Aortic smooth muscle cell (primary cell): ENCODE data around the gene ZNF24. TPM values are rescaled to one million over a fixed set of nuclear protein-coding genes. Genes with fewer than 3 reads are reported as not detected.

Source experiments
- total RNA-seq: library from RNA; depleted of rRNA; stranded (reverse); fragments of >200 nt; gene quantifications from 2 replicates; pipeline ENCODE4 v1.2.3, GENCODE V29; 2014

Gene ZNF24
- total RNA-seq, result 27.5 and 28.3 TPM in 2 replicates

DNA sequence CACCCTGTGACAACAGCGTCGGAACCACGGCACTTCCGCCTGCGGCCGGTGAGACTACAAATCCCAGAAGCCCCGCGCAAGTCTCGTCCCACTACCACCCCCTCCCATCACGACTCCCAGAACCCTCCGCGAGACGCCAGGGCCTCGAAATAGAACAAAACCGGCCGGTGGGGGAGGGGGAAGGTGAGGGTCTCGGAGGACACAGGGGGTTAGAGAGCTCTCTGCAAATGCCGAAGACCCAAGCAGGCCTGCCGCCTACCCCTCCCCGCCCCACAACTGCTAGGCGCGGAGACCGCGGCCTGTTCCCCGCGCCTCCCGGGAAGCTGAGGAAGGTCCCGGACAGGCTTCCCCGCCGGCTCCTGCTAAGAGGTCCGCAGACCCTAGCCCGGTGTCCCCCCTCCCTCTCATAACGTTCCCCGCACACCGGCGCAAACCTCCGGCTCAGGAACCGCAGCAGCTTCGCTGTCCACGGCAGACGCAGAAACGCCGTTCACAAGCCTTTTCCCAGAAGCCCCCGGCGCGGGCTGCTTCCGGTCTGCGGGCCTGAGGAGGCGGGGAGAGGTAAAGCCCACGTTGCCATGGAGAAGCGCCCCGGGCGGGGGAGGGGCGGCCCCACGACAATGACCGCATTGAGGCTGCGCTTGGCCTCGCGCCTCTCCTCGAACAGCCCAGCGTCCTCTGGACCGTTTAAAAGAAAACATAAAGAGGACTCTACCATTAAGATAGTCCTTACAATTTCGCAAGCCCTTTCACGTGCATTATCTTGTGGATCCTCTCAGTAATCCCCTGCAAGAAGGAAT is at the start of gene ZNF24:
Gene ZNF24, minus strand, starts transcription at position 485 of the 800 bp plus-strand sequence. CDS start 3,770 bp downstream, outside the sequence.

DNA sequence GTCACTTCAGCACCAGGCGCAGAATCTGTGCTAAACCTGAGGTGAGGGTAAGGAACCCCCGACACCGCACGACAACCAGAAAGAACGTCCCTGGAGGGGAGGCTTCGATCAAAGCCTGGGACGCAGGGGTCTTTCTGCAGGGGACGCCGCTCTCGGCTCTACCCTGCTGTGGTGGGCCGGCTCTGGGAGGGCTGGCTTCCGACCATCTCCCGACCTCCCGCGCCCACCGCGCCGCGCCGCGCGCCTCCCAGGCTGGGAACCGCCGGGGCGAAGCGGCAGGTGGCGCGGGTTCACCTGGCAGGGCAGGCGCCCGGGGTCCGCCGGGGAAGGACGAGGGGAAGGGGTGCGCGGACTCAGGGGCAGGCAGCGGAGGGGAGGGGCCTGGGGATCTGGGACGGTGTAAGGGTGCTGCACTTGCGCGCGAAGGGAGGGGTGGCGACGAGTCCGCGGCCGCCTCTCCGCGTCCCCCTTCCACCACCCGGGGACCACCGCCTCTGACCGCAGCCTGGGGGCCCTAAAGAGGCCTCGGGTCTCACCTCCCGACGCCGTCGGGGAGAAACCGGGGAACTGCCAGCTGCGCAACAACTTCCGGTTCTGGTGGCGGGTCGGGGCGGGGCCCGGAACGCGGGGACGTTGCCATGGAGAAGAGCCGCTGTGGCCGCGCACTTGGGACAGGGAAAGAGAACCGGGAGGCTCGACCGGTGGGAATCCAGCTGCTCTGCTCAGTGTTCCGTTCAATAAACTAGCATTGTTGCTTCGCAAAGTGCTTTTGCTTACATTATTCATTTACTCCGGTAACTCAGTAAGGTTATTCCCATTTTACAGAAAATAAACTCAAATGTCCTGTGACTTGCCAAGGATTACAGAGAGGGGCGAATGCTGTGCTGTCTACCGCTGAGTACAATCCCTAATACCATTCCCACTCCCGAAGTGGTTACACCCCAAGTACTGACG is 32.8 kb upstream of the ZNF24 start, which contains the start of gene ZNF396:
Gene ZNF396, minus strand, starts transcription at position 596 of the 954 bp plus-strand sequence. CDS start 3,045 bp downstream, outside the sequence.

GRCh38 chr18:35290094-35290735 is 54.0 kb downstream of the ZNF24 start, which contains the start of gene ZSCAN30:
Gene ZSCAN30 (minus strand): TSS chr18:35290229. CDS start chr18:35264352, 25,877 bp downstream.

Other genes starting within 250 kb of the ZNF24 start
- gene ZNF397, start 103.4 kb downstream of the ZNF24 start, total RNA-seq, result 16.8 and 17.5 TPM in 2 replicates
- 20.7 and 22.1 TPM in 2 replicates for gene ZSCAN30, start 54.2 kb downstream of the ZNF24 start, total RNA-seq
- 3.0 and 3.2 TPM in 2 replicates for gene ZNF396, start 32.9 kb upstream of the ZNF24 start, total RNA-seq
- 7.3 and 11.1 TPM in 2 replicates for gene INO80C, start 153.5 kb upstream of the ZNF24 start, total RNA-seq
- 292 and 690 TPM in 2 replicates for gene GALNT1, start 237.3 kb upstream of the ZNF24 start, total RNA-seq